ENCODE data around the gene SBF1. TPM values are rescaled to one million over a fixed set of nuclear protein-coding genes. Genes with fewer than 3 reads are reported as not detected.

Gene SBF1
- total and polyA plus RNA-seq, 2 of the 13 experiments (the other 11 are each of a cell fraction or from before 2014, with no cell fraction given) = 31.7 to 40.9 TPM

DNA sequence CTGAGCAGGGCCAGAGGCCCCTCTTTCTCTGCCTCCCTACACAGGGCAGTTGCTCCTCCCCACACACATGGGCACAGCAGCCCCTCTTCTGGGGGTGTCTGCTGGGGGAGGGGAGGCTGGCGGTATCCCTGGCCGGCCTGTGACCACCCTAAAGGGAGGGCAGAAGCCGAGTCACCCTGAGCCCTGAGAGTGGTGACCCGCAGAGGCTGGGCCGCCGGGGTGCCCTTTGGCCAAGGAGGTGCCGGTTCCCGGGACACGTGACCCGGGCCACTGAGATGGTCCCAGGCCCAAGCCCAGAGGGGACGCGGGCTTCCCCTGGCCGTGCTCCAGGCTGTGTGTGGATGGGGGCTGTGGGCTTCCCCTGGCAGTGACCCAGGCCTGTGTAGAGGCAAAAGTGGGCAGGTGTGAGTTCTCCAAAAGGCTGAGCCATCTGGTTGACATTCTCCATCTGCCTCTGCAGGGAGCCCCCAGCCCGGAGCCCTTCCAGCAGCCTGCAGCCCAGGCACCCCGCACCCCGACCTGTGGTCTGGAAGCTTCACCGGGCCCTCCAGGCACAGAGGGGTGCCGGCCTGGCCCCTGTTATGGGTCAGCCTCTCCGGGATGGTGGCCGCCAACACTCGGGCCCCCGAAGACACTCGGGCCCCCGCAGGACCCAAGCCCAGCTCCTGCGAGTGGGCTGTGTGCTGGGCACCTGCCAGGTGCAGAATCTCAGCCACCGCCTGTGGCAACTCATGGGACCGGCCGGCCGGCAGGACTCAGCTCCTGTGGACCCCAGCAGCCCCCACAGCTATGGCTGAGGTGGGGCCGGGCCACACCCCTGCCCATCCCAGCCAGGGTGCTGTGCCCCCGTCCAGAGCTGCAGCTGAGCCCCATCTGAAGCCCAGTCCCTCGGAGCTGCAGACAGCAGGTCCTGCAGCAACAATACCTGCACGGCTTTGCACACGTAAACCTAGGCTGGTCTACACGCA lies 7.6 kb upstream of the SBF1 start (continued):
- TF ChIP-seq CENPT (CRISPR knock-in tag; IDR thresholded peaks at IDR 0.05; ENCODE audit: low read depth) (no peak), DMAP1 (CRISPR knock-in tag; IDR thresholded peaks at IDR 0.05) (no peak; the same call in 1 of the 2 replicates), CBFB (CRISPR knock-in tag; IDR thresholded peaks at IDR 0.05) (no peak; the same call in 1 of the 2 replicates), CSRNP1 (CRISPR knock-in tag; IDR thresholded peaks at IDR 0.05) (no peak), KLF12 (CRISPR knock-in tag; IDR thresholded peaks at IDR 0.05; ENCODE audit: borderline replicate concordance) (no peak), RARA (CRISPR knock-in tag; IDR thresholded peaks at IDR 0.05) (no peak), RARG (CRISPR knock-in tag; IDR thresholded peaks at IDR 0.05; ENCODE audit: low read depth) (no peak), ZMAT3 (CRISPR knock-in tag; conservative IDR thresholded peaks at IDR 0.05) (no peak), MAFK (conservative IDR thresholded peaks at IDR 0.05 in 1 of 2, IDR thresholded peaks at IDR 0.05 in 1 of 2; ENCODE audit: low read length in 2 of 2) (no peak), ARID4A (CRISPR knock-in tag; IDR thresholded peaks at IDR 0.05; ENCODE audit: borderline replicate concordance) (peak; percentile 54; the same call in 1 of the 2 replicates), ZNF230 (CRISPR knock-in tag; IDR thresholded peaks at IDR 0.05) (no peak), JUNB (CRISPR knock-in tag; IDR thresholded peaks at IDR 0.05; ENCODE audit: borderline replicate concordance) (no peak), CENPBD1 (CRISPR knock-in tag; IDR thresholded peaks at IDR 0.05; ENCODE audit: borderline replicate concordance, low read depth) (no peak), ZNF207 (IDR thresholded peaks at IDR 0.05; ENCODE audit: borderline replicate concordance) (no peak), KLF13 (CRISPR knock-in tag; IDR thresholded peaks at IDR 0.05) (no peak)
- TF ChIP-seq, protein P1, sequence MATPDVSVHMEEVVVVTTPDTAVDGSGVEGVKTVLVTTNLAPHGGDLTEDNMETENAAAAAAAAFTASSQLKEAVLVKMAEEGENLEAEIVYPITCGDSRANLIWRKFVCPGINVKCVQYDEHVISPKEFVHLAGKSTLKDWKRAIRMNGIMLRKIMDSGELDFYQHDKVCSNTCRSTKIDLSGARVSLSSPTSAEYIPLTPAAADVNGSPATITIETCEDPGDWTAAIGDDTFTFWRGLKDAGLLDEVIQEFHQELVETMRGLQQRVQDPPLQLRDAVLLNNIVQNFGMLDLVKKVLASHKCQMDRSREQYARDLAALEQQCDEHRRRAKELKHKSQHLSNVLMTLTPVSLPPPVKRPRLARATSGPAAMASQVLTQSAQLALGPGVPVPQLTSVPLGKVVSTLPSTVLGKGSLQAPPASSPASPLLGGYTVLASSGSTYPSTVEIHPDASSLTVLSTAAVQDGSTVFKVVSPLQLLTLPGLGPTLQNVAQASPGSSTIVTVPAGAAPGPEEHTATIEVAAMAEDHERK (CRISPR knock-in tag; IDR thresholded peaks at IDR 0.05; ENCODE audit: low read depth) = no peak
- TF ChIP-seq, protein P2, sequence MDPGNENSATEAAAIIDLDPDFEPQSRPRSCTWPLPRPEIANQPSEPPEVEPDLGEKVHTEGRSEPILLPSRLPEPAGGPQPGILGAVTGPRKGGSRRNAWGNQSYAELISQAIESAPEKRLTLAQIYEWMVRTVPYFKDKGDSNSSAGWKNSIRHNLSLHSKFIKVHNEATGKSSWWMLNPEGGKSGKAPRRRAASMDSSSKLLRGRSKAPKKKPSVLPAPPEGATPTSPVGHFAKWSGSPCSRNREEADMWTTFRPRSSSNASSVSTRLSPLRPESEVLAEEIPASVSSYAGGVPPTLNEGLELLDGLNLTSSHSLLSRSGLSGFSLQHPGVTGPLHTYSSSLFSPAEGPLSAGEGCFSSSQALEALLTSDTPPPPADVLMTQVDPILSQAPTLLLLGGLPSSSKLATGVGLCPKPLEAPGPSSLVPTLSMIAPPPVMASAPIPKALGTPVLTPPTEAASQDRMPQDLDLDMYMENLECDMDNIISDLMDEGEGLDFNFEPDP (CRISPR knock-in tag; conservative IDR thresholded peaks at IDR 0.05) = no peak

All from HepG2 (cell line).